Testis (tissue), 3 donors: Measurements from ENCODE around the gene ABHD17B. TPM values are rescaled to one million over a fixed set of nuclear protein-coding genes. Genes with fewer than 3 reads are reported as not detected.

Source experiments
- DNase-seq: peaks from one replicate; pipeline ENCODE4 v3.0.0-alpha.2; 2019
- H3K27ac ChIP-seq, 2 donors: fragments of 200-600 bp; sonication (generic); one replicate each; pipeline ENCODE4 v1.5.1; 2019
- H3K27me3 ChIP-seq: fragments of 200-600 bp; sonication (generic); one replicate; pipeline ENCODE4 v1.5.1; 2019
- H3K36me3 ChIP-seq: fragments of 200-600 bp; sonication (generic); one replicate; pipeline ENCODE4 v1.5.1; 2017; ENCODE audit warnings: low read depth; ENCODE audit errors: missing control alignments
- H3K4me1 ChIP-seq: fragments of 200-600 bp; sonication (generic); one replicate; pipeline ENCODE4 v1.5.1; 2019
- H3K4me3 ChIP-seq, 2 donors: fragments of 200-600 bp; sonication (generic); one replicate each; pipeline ENCODE4 v1.5.1; 2017 to 2019
- H3K9me3 ChIP-seq: fragments of 200-600 bp; sonication (generic); one replicate; pipeline ENCODE4 v1.5.1; 2017
- CTCF ChIP-seq, 3 experiments: fragments of 450-650 bp in 2 of 3; fragments of 200-600 bp in 1 of 3; sonication (generic) in 1 of 3; IDR thresholded peaks; one replicate each; pipeline ENCODE4 v1.5.1; 2016 to 2019; ENCODE audit warnings: antibody characterized with exemption in 3 of 3, mild to moderate bottlenecking in 2 of 3, moderate library complexity in 1 of 3
- POLR2A ChIP-seq: fragments of 450-650 bp; IDR thresholded peaks from one replicate; pipeline ENCODE4 v1.6.1; 2017; ENCODE audit warnings: antibody characterized with exemption, mild to moderate bottlenecking, moderate library complexity
- WGBS, 2 donors: methylation state at CpG; one replicate each; pipeline ENCODE4 v1.1.5; 2018; 5-methylcytosine and 5-hydroxymethylcytosine counted together
- intact Hi-C: fragments of 100-400 bp; cut with DNase I; formaldehyde crosslinking; loops from one replicate; pipeline ENCODE4 v1.15.1; 2023; ENCODE audit warnings: low total_unique reads
- polyA plus RNA-seq: library from polyadenylated mRNA; stranded (reverse); fragments of 350-450 nt; fragmentation: Illumina TruSeq; extraction: RNeasy Lipid Tissue Mini Kit (QIAGEN cat#74804); gene quantifications from one replicate; pipeline ENCODE4 v1.2.3, GENCODE V29; 2014; ENCODE audit warnings: low read depth, low replicate concordance; ENCODE audit not compliant: insufficient read depth
- total RNA-seq, 2 donors: library from RNA; depleted of rRNA; stranded (reverse); fragments of >200 nt; gene quantifications; one replicate each; pipeline ENCODE4 v1.2.3, GENCODE V29; 2016

ABHD17B gene
- total and polyA plus RNA-seq, 3 donors from 2014 or later: 31.3 to 42.2 (median 41.3) TPM

- Histone ChIP-seq H3K9me3 (no peaks in the 10 kb centered on the region), H3K27ac (no peak overlapping the region), H3K4me3 (no peak overlapping the region), H3K4me1 (no peaks in the 10 kb centered on the region), H3K36me3 (no peaks in the 10 kb centered on the region), H3K27me3 (no peaks in the 10 kb centered on the region)
- DNase-seq: no peak
- TF ChIP-seq CTCF (IDR thresholded peaks at IDR 0.05) (no peak), POLR2A (no peak)
- intact Hi-C loops: no loop called here
Observed at GRCh38 chr9:71850996-71851395, 60.0 kb downstream of the ABHD17B start.

GRCh38 chr9:71847892-71848291 lies 63.1 kb downstream of the ABHD17B start:
- intact Hi-C loops: no loop called here
- no peaks in the 10 kb centered on the region for H3K4me1 ChIP-seq
- H3K27ac ChIP-seq: no peak overlapping the region
- DNase-seq: no peak
- H3K36me3 ChIP-seq: no peaks in the 10 kb centered on the region
- WGBS, 2 donors: 82 to 92% methylated on average over 2 of the region's 2 CpGs
- H3K4me3 ChIP-seq: no peak overlapping the region
- H3K9me3 ChIP-seq: no peaks in the 10 kb centered on the region
- no peaks in the 10 kb centered on the region for H3K27me3 ChIP-seq
- no peak for TF ChIP-seq POLR2A
- TF ChIP-seq CTCF (IDR thresholded peaks at IDR 0.05): no peak

- Histone ChIP-seq H3K4me1 (no peaks in the 10 kb centered on the region), H3K36me3 (no peaks in the 10 kb centered on the region), H3K27me3 (no peaks in the 10 kb centered on the region), H3K9me3 (no peaks in the 10 kb centered on the region), H3K27ac (no peak overlapping the region), H3K4me3 (no peak overlapping the region)
- TF ChIP-seq POLR2A (no peak), CTCF (IDR thresholded peaks at IDR 0.05) (no peak)
- intact Hi-C loops: no loop called here
- DNase-seq: no peak
Observed at GRCh38 chr9:71844808-71845207, 66.2 kb downstream of the ABHD17B start.

- Histone ChIP-seq H3K36me3 (no peaks in the 10 kb centered on the region), H3K27me3 (no peaks in the 10 kb centered on the region), H3K27ac (no peak overlapping the region), H3K9me3 (no peaks in the 10 kb centered on the region), H3K4me1 (no peaks in the 10 kb centered on the region), H3K4me3 (no peak overlapping the region)
- TF ChIP-seq CTCF (IDR thresholded peaks at IDR 0.05) (no peak), POLR2A (no peak)
- 87 to 89% methylated on average over 5 of the region's 5 CpGs for WGBS, 2 donors
- intact Hi-C loops: no loop called here
- no peak for DNase-seq
Observed at GRCh38 chr9:71839668-71840067, 71.3 kb downstream of the ABHD17B start.

GRCh38 chr9:71835596-71835995 lies 75.4 kb downstream of the ABHD17B start:
- no peak for TF ChIP-seq CTCF (IDR thresholded peaks at IDR 0.05)
- no peak for TF ChIP-seq POLR2A
- H3K4me1 ChIP-seq: no peaks in the 10 kb centered on the region
- H3K9me3 ChIP-seq: no peaks in the 10 kb centered on the region
- H3K4me3 ChIP-seq: no peak overlapping the region
- intact Hi-C loops: no loop called here
- H3K36me3 ChIP-seq: no peaks in the 10 kb centered on the region
- no peaks in the 10 kb centered on the region for H3K27me3 ChIP-seq
- no peak overlapping the region for H3K27ac ChIP-seq
- no peak for DNase-seq
